ENCODE data around the gene SLC44A1.

DNA sequence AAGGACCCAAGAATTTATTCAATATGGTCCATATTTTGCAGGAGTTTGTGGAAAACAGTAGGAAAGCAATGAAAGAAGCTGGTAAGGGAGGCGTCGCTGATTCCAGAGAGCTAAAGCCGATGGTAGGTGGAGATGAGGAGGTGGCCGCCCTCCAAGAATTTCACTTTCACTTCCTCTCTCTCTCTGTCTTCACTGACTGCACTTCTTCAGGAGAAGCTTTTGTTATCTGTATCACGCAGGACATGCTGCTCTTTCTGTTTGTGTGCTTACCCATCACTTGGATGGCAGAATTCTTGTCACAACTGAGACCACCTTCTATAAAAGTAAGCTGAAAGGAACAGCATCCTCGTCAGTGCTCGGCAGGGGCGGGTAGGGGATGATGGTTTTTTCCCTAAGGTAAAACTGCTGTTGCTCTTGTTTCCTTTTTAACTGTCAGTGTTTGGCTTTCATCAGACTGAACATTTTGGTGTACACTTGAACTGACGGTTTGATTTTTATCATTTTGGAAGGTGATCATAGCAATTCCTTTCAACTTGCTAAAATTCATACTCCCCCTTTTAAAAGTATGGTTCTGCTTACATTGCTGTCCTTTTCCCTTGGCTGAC is 141.0 kb downstream of the SLC44A1 start:
- TF ChIP-seq, protein P1, sequence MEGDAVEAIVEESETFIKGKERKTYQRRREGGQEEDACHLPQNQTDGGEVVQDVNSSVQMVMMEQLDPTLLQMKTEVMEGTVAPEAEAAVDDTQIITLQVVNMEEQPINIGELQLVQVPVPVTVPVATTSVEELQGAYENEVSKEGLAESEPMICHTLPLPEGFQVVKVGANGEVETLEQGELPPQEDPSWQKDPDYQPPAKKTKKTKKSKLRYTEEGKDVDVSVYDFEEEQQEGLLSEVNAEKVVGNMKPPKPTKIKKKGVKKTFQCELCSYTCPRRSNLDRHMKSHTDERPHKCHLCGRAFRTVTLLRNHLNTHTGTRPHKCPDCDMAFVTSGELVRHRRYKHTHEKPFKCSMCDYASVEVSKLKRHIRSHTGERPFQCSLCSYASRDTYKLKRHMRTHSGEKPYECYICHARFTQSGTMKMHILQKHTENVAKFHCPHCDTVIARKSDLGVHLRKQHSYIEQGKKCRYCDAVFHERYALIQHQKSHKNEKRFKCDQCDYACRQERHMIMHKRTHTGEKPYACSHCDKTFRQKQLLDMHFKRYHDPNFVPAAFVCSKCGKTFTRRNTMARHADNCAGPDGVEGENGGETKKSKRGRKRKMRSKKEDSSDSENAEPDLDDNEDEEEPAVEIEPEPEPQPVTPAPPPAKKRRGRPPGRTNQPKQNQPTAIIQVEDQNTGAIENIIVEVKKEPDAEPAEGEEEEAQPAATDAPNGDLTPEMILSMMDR (IDR thresholded peaks at IDR 0.05), result no peak
- no peak for TF ChIP-seq POLR2A (IDR thresholded peaks at IDR 0.05)

Data from Peyer's patch (tissue), 4 donors.